CD14-positive monocyte (primary cell): ENCODE measurements around the gene LINGO4. TPM values are rescaled to one million over a fixed set of nuclear protein-coding genes. Genes with fewer than 3 reads are reported as not detected.

Experiments used
- DNase-seq, 3 donors: peaks; one replicate each; pipeline ENCODE4 v3.0.0-alpha.2; 2011 to 2022
- H2AFZ ChIP-seq: 2 replicates; pipeline ENCODE4 v1.6.0; 2012; ENCODE audit warnings: mild to moderate bottlenecking, low read depth, low read length, inconsistent platforms; ENCODE audit not compliant: insufficient read depth, poor library complexity, severe bottlenecking
- H3K27ac ChIP-seq, 2 donors: 1 replicate in 1 of 2; 2 replicates in 1 of 2; pipeline ENCODE4 v1.5.1; 2012 to 2013; ENCODE audit warnings: low read length in 2 of 2, control low read depth in 1 of 2, inconsistent platforms in 1 of 2, low read depth in 1 of 2, mild to moderate bottlenecking in 1 of 2
- H3K27me3 ChIP-seq, 2 donors: one replicate each; pipeline versions ENCODE4 v1.6.0 to v1.6.1; 2011 to 2013; ENCODE audit warnings: low read length in 2 of 2; ENCODE audit not compliant: control insufficient read depth in 2 of 2, insufficient read depth in 2 of 2
- H3K36me3 ChIP-seq, 2 donors: replicated peaks in 1 of 2; 1 replicate in 1 of 2; 2 replicates in 1 of 2; pipeline versions ENCODE4 v1.5.1 to v1.6.1; 2012 to 2013; ENCODE audit warnings: low read length in 2 of 2, control low read depth in 1 of 2, inconsistent platforms in 1 of 2, mild to moderate bottlenecking in 1 of 2; ENCODE audit not compliant: insufficient read depth in 2 of 2, control insufficient read depth in 1 of 2
- H3K4me1 ChIP-seq, 2 donors: 1 replicate in 1 of 2; 2 replicates in 1 of 2; pipeline versions ENCODE4 v1.5.1 to v1.6.1; 2012 to 2013; ENCODE audit warnings: low read length in 2 of 2, control low read depth in 1 of 2, inconsistent platforms in 1 of 2, mild to moderate bottlenecking in 1 of 2, moderate library complexity in 1 of 2; ENCODE audit not compliant: insufficient read depth in 2 of 2, control insufficient read depth in 1 of 2
- H3K4me2 ChIP-seq: replicated peaks from 2 replicates; pipeline ENCODE3; 2012; ENCODE audit warnings: low read length, moderate library complexity, mild to moderate bottlenecking; ENCODE audit not compliant: poor library complexity, severe bottlenecking; ENCODE audit errors: extremely low read depth
- H3K4me3 ChIP-seq, 3 experiments: fragments of 200-600 bp in 1 of 3; sonication (generic) in 1 of 3; replicated peaks in 1 of 3; 1 replicate in 2 of 3; 2 replicates in 1 of 3; pipeline ENCODE4 v1.5.1; 2011 to 2013; ENCODE audit warnings: low read length in 3 of 3, mild to moderate bottlenecking in 3 of 3, control low read depth in 2 of 3, low read depth in 2 of 3, inconsistent platforms in 1 of 3, moderate library complexity in 1 of 3
- H3K79me2 ChIP-seq: 2 replicates; pipeline ENCODE4 v1.6.0; 2012; ENCODE audit warnings: mild to moderate bottlenecking, control low read depth, inconsistent platforms, low read length, moderate library complexity; ENCODE audit not compliant: insufficient read depth
- H3K9ac ChIP-seq: 2 replicates; pipeline ENCODE4 v1.6.0; 2017; ENCODE audit warnings: low read length, mild to moderate bottlenecking; ENCODE audit not compliant: insufficient read depth, poor library complexity, severe bottlenecking
- H3K9me3 ChIP-seq, 2 donors: replicated peaks in 1 of 2; 1 replicate in 1 of 2; 2 replicates in 1 of 2; pipeline versions ENCODE4 v1.5.1 to v1.6.1; 2012 to 2013; ENCODE audit warnings: low read length in 2 of 2, control low read depth in 1 of 2; ENCODE audit not compliant: control insufficient read depth in 1 of 2, insufficient read depth in 1 of 2
- H4K20me1 ChIP-seq: 2 replicates; pipeline ENCODE4 v1.6.0; 2012; ENCODE audit warnings: mild to moderate bottlenecking, low read length, control low read depth, moderate library complexity; ENCODE audit not compliant: insufficient read depth
- H3K27ac Mint-ChIP-seq, 7 donors: one replicate each; pipeline ENCODE4 v1.8.0; 2020; ENCODE audit warnings: mild to moderate bottlenecking in 7 of 7, mixed read lengths in 7 of 7, moderate library complexity in 6 of 7, inconsistent platforms in 2 of 7
- H3K27me3 Mint-ChIP-seq, 3 donors: one replicate each; pipeline ENCODE4 v1.8.0; 2021 to 2022; ENCODE audit warnings: low read depth in 3 of 3, mild to moderate bottlenecking in 3 of 3, mixed read lengths in 3 of 3, moderate library complexity in 3 of 3, inconsistent platforms in 1 of 3
- H3K36me3 Mint-ChIP-seq, 2 donors: one replicate each; pipeline ENCODE4 v1.8.0; 2020; ENCODE audit warnings: mixed read lengths in 2 of 2, inconsistent platforms in 1 of 2, mild to moderate bottlenecking in 1 of 2
- H3K4me1 Mint-ChIP-seq: one replicate; pipeline ENCODE4 v1.8.0; 2020; ENCODE audit warnings: mild to moderate bottlenecking, mixed read lengths
- H3K4me3 Mint-ChIP-seq, 2 donors: one replicate each; pipeline ENCODE4 v1.8.0; 2020; ENCODE audit warnings: mild to moderate bottlenecking in 2 of 2, mixed read lengths in 2 of 2, moderate library complexity in 1 of 2
- H3K9me3 Mint-ChIP-seq, 7 donors: one replicate each; pipeline ENCODE4 v1.8.0; 2020 to 2022; ENCODE audit warnings: mixed read lengths in 7 of 7, mild to moderate bottlenecking in 6 of 7, moderate library complexity in 6 of 7, inconsistent platforms in 2 of 7
- WGBS: methylation state at CpG from one replicate; pipeline ENCODE4 v1.1.5; 2013; ENCODE audit warnings: missing lambda C conversion rate; ENCODE audit not compliant: insufficient coverage; 5-methylcytosine and 5-hydroxymethylcytosine counted together
- intact Hi-C, 2 donors: fragments of 100-400 bp; cut with micrococcal nuclease; formaldehyde crosslinking; loops; one replicate each; pipeline versions ENCODE4 v1.15.0 to v1.15.1; 2023
- polyA plus RNA-seq, 3 donors: library from polyadenylated mRNA; depleted of rRNA in 1 of 3; unstranded in 2 of 3; stranded (reverse) in 1 of 3; fragments of 300-500 nt in 2 of 3; fragments of >200 nt in 1 of 3; fragmentation: Illumina TruSeq in 2 of 3; gene quantifications; 1 replicate in 2 of 3; 2 replicates in 1 of 3; pipeline ENCODE4 v1.2.3, GENCODE V29; 2012 to 2021
- TF ChIP-seq, protein P1 (sequence below): fragments of 200-600 bp; IDR thresholded peaks from one replicate; pipeline ENCODE4 v1.8.0; 2022; ENCODE audit warnings: antibody characterized with exemption, mild to moderate bottlenecking

Gene LINGO4
- polyA plus RNA-seq, 3 donors: not detected

DNA sequence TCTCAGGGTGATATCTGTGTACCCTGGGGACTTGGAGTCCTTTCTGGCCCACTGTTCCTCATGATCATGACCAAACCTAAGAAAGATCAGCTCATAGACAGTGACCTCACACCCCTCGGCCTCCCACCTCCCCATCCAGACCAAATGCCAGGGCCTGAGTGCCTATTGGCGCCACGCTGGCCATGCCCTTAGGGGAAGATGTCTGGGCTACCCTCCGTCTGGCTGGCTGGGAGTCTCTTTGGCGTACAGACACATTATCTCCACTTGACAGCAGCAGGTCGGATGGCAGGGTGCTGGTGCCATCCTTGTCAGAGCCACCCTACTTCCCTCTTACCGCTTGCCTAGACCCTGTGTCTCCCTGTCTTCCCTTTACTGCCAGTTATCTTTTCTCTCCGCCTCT, 18.0 kb upstream of the LINGO4 start:
- H3K27me3 ChIP-seq: no peaks in the 10 kb centered on the region
- no peak overlapping the region for H3K4me2 ChIP-seq
- no peak for DNase-seq
- H2AFZ ChIP-seq: no peak overlapping the region
- WGBS: 73% methylated on average over 4 of the region's 8 CpGs
- peaks cover 5 to 13% (median 6%) of the 10 kb centered on the region in 3 donors for H3K27me3 Mint-ChIP-seq
- H3K4me3 ChIP-seq: no peak overlapping the region
- no peak overlapping the region for H3K27ac ChIP-seq
- no peaks in the 10 kb centered on the region for H3K9me3 Mint-ChIP-seq
- intact Hi-C loops: no loop called here
- no peaks in the 10 kb centered on the region for H3K9me3 ChIP-seq
- peaks cover 7% of the 10 kb centered on the region for H3K4me1 Mint-ChIP-seq
- no peaks in the 10 kb centered on the region for H3K79me2 ChIP-seq
- TF ChIP-seq, protein P1, sequence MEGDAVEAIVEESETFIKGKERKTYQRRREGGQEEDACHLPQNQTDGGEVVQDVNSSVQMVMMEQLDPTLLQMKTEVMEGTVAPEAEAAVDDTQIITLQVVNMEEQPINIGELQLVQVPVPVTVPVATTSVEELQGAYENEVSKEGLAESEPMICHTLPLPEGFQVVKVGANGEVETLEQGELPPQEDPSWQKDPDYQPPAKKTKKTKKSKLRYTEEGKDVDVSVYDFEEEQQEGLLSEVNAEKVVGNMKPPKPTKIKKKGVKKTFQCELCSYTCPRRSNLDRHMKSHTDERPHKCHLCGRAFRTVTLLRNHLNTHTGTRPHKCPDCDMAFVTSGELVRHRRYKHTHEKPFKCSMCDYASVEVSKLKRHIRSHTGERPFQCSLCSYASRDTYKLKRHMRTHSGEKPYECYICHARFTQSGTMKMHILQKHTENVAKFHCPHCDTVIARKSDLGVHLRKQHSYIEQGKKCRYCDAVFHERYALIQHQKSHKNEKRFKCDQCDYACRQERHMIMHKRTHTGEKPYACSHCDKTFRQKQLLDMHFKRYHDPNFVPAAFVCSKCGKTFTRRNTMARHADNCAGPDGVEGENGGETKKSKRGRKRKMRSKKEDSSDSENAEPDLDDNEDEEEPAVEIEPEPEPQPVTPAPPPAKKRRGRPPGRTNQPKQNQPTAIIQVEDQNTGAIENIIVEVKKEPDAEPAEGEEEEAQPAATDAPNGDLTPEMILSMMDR: no peak
- no peaks in the 10 kb centered on the region for H3K36me3 ChIP-seq
- H3K4me1 ChIP-seq: peaks cover 4 to 8% of the 10 kb centered on the region in 2 donors
- H4K20me1 ChIP-seq: no peaks in the 10 kb centered on the region
- H3K4me3 Mint-ChIP-seq: no peak overlapping the region
- H3K9ac ChIP-seq: no peak overlapping the region
- no peak overlapping the region for H3K27ac Mint-ChIP-seq
- H3K36me3 Mint-ChIP-seq: no peaks in the 10 kb centered on the region

DNA sequence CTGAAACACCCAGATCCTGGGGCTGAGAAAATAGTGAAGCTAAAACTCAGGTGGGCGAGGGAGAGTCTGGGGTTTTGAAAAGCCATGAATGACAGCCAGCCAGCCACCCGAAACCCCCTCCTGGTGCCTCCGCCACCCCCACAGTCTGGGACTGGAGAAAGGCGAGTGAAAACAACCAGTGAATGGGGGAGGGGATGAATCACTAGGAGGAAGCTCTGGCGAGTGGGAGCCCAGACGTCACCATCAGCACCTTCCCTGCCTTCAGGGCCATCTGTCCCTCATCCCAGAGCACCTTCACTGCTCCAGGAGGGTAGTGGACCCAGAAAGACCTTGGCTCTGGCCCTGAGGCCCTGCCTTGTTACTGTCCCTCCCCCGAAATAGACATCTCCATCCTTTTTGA, 17.2 kb upstream of the LINGO4 start:
- Mint-ChIP-seq H3K4me1 (peaks cover 6% of the 10 kb centered on the region), H3K27ac (peak overlapping the region in 1 of 7 donors; percentile 10), H3K4me3 (no peak overlapping the region), H3K9me3 (no peaks in the 10 kb centered on the region), H3K27me3 (peaks cover 6 to 9% (median 9%) of the 10 kb centered on the region in 3 donors), H3K36me3 (no peaks in the 10 kb centered on the region)
- Histone ChIP-seq H3K79me2 (no peaks in the 10 kb centered on the region), H3K4me3 (no peak overlapping the region), H3K9ac (no peak overlapping the region), H3K27me3 (no peaks in the 10 kb centered on the region), H3K36me3 (no peaks in the 10 kb centered on the region), H4K20me1 (no peaks in the 10 kb centered on the region), H3K4me1 (peaks cover 4 to 5% of the 10 kb centered on the region in 2 donors), H2AFZ (no peak overlapping the region), H3K27ac (no peak overlapping the region), H3K4me2 (no peak overlapping the region), H3K9me3 (no peaks in the 10 kb centered on the region)
- 100% methylated on average over 1 of the region's 7 CpGs for WGBS
- TF ChIP-seq, protein P1: no peak
- intact Hi-C loops: no loop called here
- no peak for DNase-seq
